ENCODE measurements around the gene TBCA.
"Not testable (repeated sequence)": the region's sequence is repeated elsewhere in the genome, so short reads cannot be mapped to it uniquely, and the experiment has no call there.

Gene TBCA

DNA sequence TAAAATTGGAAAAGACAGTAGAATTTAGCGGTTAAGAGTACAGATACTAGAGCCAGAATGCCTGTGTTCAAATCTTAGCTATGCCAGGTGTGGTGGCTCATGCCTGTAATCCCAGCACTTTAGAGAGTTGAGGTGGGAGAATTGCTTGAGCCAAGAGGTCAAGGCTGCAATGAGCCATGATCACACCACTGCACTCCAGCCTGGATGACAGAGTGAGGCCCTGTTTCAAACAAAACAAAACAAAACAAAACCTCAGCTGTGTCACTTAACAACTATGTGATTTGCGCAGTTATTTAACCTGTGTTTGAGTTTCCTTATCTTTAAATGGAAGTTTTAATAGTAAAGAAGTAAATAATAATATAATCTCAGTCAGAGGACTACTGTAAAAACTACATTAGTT is 68.3 kb downstream of the TBCA start:
- DNase-seq = no peak

GRCh38 chr5:77699569-77699968 is 76.6 kb downstream of the TBCA start:
- DNase-seq = not testable (repeated sequence)

- no peak for DNase-seq
These were observed 77.2 kb downstream of the TBCA start for GRCh38 chr5:77698920-77699319.

DNA sequence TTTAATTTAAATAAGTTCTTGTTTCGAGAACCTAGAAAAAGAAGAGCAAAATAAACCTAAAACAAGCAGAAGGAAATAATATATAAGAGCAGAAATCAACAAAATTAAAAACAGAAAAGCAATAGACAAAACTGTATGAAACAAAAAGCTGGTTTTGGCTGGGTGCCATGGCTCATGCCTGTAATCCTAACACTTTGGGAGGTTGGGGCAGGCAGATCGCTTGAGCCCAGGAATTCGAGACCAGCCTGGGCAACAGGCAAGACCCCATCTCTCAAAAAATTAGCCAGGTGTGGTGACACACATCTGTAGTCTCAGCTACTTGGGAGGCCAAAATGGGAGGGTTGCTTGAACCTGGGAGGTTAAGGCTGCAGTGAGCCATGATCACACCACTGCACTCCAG is 78.4 kb downstream of the TBCA start:
- DNase-seq = no peak

DNA sequence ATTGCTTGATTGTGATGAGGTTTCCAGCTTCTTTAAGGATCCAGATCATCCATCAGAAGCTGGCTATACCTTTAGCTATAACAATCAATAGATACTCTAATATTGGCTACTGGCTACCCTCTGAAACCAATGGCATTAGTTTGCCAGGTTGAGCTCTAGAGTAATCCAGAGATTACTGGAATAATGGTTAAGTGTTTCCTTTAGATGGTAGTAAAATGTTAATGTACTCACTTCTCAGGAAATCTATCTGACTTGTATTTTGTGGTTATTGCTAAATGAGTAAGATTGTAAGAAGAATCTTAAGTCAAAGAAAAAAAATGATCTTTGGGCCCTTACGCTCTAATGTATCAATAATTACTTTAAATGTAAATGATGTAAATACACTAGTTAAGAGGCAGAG is 80.0 kb downstream of the TBCA start:
- peak in 1 of 5 experiments; percentile 69 for DNase-seq

DNA sequence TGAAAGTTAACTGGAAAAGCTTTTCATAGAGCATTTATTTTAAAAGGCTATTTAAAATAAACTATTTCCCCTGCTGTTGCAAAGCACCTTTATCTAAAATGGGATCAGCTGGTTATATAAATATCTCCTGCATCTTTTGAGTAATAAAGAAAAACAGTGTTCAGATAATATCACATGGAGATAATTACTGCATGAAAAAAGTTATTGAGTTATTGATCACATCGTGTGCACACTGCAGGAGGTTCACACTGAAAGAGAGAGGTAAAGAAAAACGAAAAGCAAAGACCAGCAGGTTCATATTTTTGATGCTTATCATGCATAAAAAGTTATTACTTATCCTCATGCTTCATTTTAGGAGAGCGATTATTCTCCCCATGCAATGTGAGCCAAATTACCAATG is 82.2 kb downstream of the TBCA start:
- peak in 1 of 5 experiments; percentile 63 for DNase-seq

- no peak for DNase-seq
These were observed 92.9 kb downstream of the TBCA start for GRCh38 chr5:77683171-77683732.

- DNase-seq = no peak
These were observed 105.6 kb downstream of the TBCA start for GRCh38 chr5:77670526-77670925.

- DNase-seq = no peak
These were observed 106.5 kb downstream of the TBCA start for GRCh38 chr5:77669677-77670076.

DNA sequence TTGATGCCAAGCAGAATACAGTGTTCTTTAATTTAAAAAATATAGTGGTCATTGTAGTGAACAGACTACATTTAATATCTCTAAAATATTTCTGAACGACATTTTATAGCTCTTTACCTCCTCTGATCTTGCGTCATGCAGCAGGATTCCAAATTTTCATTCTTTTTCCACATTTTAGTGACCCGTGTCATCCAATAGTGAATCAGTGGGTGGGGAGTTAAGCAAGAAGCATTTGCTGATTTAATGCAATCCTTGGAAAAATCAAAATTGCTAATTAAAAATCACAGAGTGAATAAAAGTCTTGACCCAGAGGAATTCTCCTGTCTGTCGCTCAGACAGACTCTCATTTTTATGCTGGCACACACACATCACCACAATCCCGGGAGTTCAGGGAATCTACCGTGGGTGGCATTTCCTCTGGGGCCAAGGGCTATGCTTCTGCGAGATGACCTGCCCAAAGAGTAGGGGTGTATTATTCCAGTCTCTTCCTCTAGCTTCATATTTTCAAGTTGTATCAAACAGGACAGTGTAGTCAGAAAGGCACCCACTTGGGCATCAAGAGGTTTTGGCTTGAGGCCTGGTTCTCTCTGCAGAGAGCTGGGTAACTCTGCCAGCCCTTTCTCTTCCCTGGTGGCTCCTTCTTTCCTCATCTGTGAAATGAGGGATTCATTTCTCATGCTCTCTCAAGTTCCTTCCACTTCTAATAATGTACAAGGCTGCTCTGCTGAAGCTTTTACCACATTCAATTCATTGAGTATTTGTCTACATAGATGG is 112.9 kb downstream of the TBCA start:
- DNase-seq = no peak

DNA sequence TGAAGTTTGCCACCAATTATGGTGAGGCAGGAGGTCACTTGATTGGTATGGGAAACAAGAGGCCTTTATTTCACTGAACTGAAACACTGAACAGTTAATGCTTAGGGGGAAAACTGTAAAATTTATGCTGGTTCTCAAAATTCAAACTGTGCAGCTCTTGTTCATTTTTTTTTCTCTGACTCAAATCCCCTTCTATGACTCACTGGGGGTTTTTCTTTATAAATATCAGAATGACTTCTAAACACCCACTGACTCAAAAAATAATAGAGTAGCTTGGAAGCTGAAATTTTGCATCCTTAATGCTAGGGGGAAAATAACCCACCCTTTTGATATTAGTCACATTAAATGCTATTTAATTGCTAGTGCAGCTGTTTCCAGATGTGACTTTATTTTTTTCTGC is 113.5 kb downstream of the TBCA start:
- DNase-seq = peak in 1 of 5 experiments; percentile 25

- DNase-seq = no peak
These were observed 117.5 kb downstream of the TBCA start for GRCh38 chr5:77658662-77659061.

DNA sequence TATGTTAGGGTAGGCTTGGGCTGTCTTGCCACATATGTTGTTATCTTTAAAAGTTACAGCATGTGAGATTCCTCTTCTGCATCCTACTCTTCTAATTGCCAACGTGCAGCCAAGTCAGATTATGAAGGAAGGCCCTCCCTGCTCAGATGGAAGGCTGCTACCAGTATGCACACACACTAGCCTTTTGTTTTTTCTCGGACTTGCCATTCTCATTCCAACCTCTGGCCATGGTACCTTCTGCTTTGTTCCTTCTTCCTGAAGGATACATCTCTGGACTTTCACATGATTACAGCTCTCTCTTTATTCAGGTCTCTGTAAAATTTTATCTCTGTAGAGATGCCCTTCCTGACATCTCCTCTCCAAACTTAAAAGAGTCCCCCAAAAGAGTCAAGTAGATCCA is 124.8 kb downstream of the TBCA start:
- no peak for DNase-seq

DNA sequence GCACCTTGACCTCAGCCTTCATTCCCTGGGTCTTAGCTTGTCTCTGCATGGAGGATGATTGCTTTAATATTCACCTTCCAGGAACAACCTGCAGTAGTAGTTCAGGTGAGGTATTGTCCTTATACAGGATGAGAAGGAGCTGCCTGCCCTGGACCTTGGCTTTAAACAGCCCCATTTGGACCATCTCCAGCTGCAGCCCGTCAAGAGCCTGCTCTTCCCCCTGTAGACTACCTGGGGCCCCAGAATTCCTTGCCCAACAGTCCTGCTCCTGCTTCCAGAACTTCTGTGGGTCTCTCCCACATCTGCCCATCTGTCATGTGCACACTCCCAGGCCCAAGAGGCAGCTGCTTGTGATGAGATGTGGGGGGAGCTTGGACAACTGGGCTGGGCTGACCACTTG is 125.5 kb downstream of the TBCA start:
- DNase-seq = no peak

DNA sequence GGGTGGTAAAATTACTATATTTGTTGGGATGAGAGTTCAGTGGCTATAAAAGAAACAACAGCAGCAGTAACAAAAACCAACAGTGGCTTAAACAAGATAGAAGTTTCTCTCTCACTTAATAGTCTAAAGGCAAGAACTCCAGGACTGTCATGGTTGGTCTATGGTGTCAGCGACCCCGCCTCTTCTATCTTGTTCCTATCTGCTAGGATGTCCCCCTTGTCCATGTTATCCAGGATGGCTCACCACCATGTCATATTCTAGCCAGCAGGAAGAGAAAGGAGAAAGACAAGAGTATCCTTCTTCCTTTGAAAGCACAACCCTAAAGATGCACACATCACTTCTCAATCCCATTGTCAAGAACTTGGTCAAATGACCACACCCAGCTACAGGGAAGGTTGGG is 126.4 kb downstream of the TBCA start:
- no peak for DNase-seq

- DNase-seq = no peak
These were observed 130.0 kb downstream of the TBCA start for GRCh38 chr5:77645995-77646639.

GRCh38 chr5:77645158-77645994 is 130.8 kb downstream of the TBCA start:
- DNase-seq = peak in 2 of 5 experiments; percentile 30 to 54

DNA sequence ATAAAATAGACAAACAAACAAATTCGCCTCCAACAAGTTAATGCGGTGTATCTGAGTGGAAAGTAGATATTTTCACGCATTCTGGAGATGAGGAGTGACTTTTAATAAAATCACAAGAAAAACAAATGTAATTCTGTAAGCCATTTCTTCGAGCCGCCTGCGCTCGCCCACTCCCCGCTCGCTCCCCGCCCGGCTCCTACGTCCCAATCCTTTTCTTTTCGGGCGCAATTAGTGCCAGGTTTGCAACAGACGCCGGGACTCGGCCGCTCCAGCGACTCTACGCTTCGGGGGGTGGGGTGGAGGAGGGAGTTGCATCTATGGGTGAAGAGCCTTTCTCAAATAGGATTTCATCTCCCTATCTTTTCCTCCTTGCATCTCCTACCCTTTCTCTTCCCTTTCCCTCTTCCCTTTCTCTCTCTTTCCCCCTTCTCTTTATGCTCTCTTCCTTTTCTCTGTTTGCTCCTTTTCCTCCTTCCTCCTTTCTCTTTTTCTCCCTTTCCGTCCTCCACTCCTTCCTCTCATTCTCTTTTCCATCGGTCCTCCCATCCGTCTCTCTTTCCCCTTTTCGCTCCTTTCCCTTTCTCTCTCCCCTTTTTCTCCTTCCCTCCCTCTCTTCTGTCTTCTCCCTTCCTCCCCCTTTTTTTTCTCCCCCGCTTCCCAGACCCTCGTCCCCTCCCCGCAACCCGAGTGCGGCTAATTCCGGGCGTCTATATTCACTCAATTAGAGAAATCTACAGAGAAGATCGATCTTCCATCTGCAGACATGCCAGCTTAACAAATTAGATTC is 131.6 kb downstream of the TBCA start:
- DNase-seq = no peak

DNA sequence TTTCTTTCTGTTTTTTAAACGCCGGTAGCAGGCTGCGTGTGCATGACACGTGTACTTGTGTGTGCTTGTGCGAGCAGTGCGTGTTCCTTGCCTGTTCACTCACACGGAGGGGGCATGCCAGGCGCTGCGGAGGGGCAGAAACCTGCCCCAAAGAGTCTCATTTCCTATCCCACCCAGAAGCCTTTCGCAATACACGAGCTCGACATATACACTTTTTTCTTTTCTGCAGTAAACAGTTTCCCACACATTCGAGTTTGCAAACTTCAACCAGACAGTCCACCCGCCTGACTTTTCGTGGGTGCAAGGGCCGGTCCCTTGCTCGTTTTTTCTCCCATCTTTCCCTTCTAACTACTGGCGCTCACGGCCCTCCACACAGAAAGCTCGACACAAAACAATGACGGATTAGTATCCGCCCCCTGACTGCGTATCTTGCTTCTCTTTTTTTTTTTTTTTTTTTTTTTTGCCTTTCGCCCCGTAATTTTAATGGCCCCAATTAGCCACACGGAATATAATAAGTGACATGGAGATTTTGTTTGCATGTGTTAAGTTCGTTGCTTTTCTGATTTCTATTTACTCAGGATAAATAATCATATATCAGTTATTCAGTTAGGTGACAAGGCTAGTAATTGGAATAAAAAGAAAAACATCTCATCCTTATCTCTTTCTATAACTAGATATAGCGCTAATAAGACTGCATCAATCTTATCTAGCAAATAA is 132.3 kb downstream of the TBCA start:
- DNase-seq = no peak

- no peak for DNase-seq
These were observed 133.1 kb downstream of the TBCA start for GRCh38 chr5:77642738-77643653.

Measured in T-helper 2 cell (primary cell).